A549 (cell line): ENCODE data around the gene TNC.

Experiments used
- CHD2 ChIP-seq: fragments of 150-350 bp; IDR thresholded peaks from 2 replicates; pipeline ENCODE4 v1.6.1; 2014; ENCODE audit warnings: low read length; ENCODE audit not compliant: partially characterized antibody
- MYC ChIP-seq: IDR thresholded peaks from 2 replicates; pipeline ENCODE4 v1.6.1; 2012; ENCODE audit warnings: mild to moderate bottlenecking, inconsistent platforms, low read length, improper control_type of control experiment, borderline replicate concordance
- NR3C1 ChIP-seq: fragments of >200 bp; sonication (Bioruptor Twin); formaldehyde crosslinking; IDR thresholded peaks from 3 replicates; pipeline ENCODE4 v1.6.1; 2017
- TF ChIP-seq, protein P1 (sequence below): fragments of 250-450 bp; sonication (Bioruptor Pico); IDR thresholded peaks from 2 replicates; pipeline ENCODE4 v1.5.0; 2020; ENCODE audit warnings: low read depth, mild to moderate bottlenecking, moderate library complexity
- TF ChIP-seq, protein P2 (sequence below): fragments of 200-600 bp; sonication (generic); IDR thresholded peaks from 2 replicates; pipeline ENCODE4 v1.6.1; 2016; ENCODE audit warnings: antibody characterized with exemption, mild to moderate bottlenecking, moderate library complexity
- TF ChIP-seq, protein P3 (sequence below): fragments of >200 bp; sonication (Bioruptor Twin); formaldehyde crosslinking; IDR thresholded peaks from 3 replicates; pipeline ENCODE4 v1.5.1; 2016

DNA sequence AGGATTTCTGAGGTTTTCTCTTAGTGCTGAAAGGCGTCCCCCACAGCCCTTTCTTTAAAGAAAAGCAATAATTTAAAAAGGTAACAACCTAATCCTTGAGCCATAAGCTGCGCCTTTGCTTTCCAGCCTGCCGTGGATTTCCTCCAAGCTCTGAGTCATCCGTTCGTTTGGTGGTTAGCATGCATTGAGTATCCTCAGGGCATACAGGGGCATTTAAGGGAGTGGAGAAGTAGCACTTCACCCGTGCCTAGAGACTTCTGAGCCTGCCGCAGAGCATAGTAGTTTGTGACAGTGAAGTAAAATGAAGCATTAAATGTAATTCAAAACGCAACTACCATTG, 892 bp upstream of the TNC start:
- no peak for TF ChIP-seq NR3C1
- TF ChIP-seq, protein P1, sequence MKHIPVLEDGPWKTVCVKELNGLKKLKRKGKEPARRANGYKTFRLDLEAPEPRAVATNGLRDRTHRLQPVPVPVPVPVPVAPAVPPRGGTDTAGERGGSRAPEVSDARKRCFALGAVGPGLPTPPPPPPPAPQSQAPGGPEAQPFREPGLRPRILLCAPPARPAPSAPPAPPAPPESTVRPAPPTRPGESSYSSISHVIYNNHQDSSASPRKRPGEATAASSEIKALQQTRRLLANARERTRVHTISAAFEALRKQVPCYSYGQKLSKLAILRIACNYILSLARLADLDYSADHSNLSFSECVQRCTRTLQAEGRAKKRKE (CRISPR knock-in tag), result no peak
- TF ChIP-seq, protein P2, sequence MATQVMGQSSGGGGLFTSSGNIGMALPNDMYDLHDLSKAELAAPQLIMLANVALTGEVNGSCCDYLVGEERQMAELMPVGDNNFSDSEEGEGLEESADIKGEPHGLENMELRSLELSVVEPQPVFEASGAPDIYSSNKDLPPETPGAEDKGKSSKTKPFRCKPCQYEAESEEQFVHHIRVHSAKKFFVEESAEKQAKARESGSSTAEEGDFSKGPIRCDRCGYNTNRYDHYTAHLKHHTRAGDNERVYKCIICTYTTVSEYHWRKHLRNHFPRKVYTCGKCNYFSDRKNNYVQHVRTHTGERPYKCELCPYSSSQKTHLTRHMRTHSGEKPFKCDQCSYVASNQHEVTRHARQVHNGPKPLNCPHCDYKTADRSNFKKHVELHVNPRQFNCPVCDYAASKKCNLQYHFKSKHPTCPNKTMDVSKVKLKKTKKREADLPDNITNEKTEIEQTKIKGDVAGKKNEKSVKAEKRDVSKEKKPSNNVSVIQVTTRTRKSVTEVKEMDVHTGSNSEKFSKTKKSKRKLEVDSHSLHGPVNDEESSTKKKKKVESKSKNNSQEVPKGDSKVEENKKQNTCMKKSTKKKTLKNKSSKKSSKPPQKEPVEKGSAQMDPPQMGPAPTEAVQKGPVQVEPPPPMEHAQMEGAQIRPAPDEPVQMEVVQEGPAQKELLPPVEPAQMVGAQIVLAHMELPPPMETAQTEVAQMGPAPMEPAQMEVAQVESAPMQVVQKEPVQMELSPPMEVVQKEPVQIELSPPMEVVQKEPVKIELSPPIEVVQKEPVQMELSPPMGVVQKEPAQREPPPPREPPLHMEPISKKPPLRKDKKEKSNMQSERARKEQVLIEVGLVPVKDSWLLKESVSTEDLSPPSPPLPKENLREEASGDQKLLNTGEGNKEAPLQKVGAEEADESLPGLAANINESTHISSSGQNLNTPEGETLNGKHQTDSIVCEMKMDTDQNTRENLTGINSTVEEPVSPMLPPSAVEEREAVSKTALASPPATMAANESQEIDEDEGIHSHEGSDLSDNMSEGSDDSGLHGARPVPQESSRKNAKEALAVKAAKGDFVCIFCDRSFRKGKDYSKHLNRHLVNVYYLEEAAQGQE, result no peak
- no peak for TF ChIP-seq MYC
- TF ChIP-seq, protein P3, sequence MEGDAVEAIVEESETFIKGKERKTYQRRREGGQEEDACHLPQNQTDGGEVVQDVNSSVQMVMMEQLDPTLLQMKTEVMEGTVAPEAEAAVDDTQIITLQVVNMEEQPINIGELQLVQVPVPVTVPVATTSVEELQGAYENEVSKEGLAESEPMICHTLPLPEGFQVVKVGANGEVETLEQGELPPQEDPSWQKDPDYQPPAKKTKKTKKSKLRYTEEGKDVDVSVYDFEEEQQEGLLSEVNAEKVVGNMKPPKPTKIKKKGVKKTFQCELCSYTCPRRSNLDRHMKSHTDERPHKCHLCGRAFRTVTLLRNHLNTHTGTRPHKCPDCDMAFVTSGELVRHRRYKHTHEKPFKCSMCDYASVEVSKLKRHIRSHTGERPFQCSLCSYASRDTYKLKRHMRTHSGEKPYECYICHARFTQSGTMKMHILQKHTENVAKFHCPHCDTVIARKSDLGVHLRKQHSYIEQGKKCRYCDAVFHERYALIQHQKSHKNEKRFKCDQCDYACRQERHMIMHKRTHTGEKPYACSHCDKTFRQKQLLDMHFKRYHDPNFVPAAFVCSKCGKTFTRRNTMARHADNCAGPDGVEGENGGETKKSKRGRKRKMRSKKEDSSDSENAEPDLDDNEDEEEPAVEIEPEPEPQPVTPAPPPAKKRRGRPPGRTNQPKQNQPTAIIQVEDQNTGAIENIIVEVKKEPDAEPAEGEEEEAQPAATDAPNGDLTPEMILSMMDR, result no peak
- TF ChIP-seq CHD2, result no peak
